H1 (cell line): ENCODE data around the gene SPATA13. TPM values are rescaled to one million over a fixed set of nuclear protein-coding genes. Genes with fewer than 3 reads are reported as not detected.

Experiments used
- CTCF ChIA-PET: fragments of 300-600 bp; sonication (Branson Sonifier 250); formaldehyde crosslinking; loops from one replicate; lab custom pipeline; 2021; ENCODE audit not compliant: partially characterized antibody; lab: Charles Lee
- POLR2A ChIA-PET: fragments of 300-600 bp; sonication (Branson Sonifier 250); formaldehyde crosslinking; loops from one replicate; lab custom pipeline; 2021; ENCODE audit warnings: inconsistent platforms; ENCODE audit not compliant: partially characterized antibody; lab: Charles Lee
- DNase-seq, 2 experiments: peaks; one replicate each; pipeline versions ENCODE4 v3.0.0 to v3.0.0-alpha.2; 2010 to 2022; ENCODE audit warnings: low spot score in 2 of 2, low read depth in 1 of 2, mixed read lengths in 1 of 2
- FAIRE-seq: peaks from 2 replicates; lab custom pipeline; 2011; peaks lifted over from hg19 to GRCh38; lab: Jason Lieb, UNC
- H2AFZ ChIP-seq: 2 replicates; pipeline ENCODE4 v1.8.1; 2012; ENCODE audit warnings: low read length, inconsistent platforms
- H2AK5ac ChIP-seq: 2 replicates; pipeline ENCODE4 v1.6.1; 2013; ENCODE audit warnings: low read depth, low read length
- H2BK120ac ChIP-seq: replicated peaks from 2 replicates; pipeline ENCODE3; 2013; ENCODE audit warnings: low read depth, low read length, inconsistent platforms
- H2BK12ac ChIP-seq: 2 replicates; pipeline ENCODE4 v1.6.1; 2013; ENCODE audit warnings: low read depth, low read length
- H2BK15ac ChIP-seq: 2 replicates; pipeline ENCODE4 v1.6.1; 2013; ENCODE audit warnings: low read length
- H2BK20ac ChIP-seq: 2 replicates; pipeline ENCODE4 v1.6.1; 2013; ENCODE audit warnings: low read length
- H2BK5ac ChIP-seq: 2 replicates; pipeline ENCODE4 v1.6.1; 2013; ENCODE audit warnings: low read depth, low read length
- H3K14ac ChIP-seq: 2 replicates; pipeline ENCODE4 v1.6.1; 2013; ENCODE audit warnings: inconsistent platforms; ENCODE audit not compliant: insufficient read length
- H3K18ac ChIP-seq: 2 replicates; pipeline ENCODE4 v1.6.1; 2013; ENCODE audit warnings: low read length; ENCODE audit errors: extremely low read depth
- H3K23ac ChIP-seq: 2 replicates; pipeline ENCODE4 v1.6.1; 2013; ENCODE audit warnings: inconsistent platforms; ENCODE audit not compliant: insufficient read length
- H3K23me2 ChIP-seq: 2 replicates; pipeline ENCODE4 v1.6.1; 2013; ENCODE audit warnings: low read depth, low read length
- H3K27ac ChIP-seq: 2 replicates; pipeline ENCODE4 v1.6.1; 2011; ENCODE audit warnings: low read depth, low read length, inconsistent platforms
- H3K27me3 ChIP-seq, 4 experiments: replicated peaks in 1 of 4; 1 replicate in 1 of 4; 2 replicates in 3 of 4; pipeline versions ENCODE4 v1.6.1 to v1.8.1; 2011 to 2013; ENCODE audit warnings: low read length in 3 of 4, mild to moderate bottlenecking in 3 of 4, inconsistent platforms in 2 of 4, mixed read lengths in 2 of 4, moderate library complexity in 1 of 4; ENCODE audit not compliant: control insufficient read depth in 3 of 4, insufficient read depth in 3 of 4; ENCODE audit errors: extremely low read depth in 1 of 4
- H3K36me3 ChIP-seq, 4 experiments: 2 replicates each; pipeline versions ENCODE4 v1.6.1 to v1.8.1; 2011 to 2013; ENCODE audit warnings: mild to moderate bottlenecking in 4 of 4, low read length in 3 of 4, moderate library complexity in 2 of 4, control low read depth in 1 of 4, inconsistent platforms in 1 of 4; ENCODE audit not compliant: insufficient read depth in 4 of 4, control insufficient read depth in 2 of 4
- H3K4ac ChIP-seq: replicated peaks from 2 replicates; pipeline ENCODE3; 2013; ENCODE audit warnings: low read length, low read depth, mixed read lengths, inconsistent platforms; ENCODE audit not compliant: insufficient read length
- H3K4me1 ChIP-seq, 4 experiments: replicated peaks in 1 of 4; 1 replicate in 1 of 4; 2 replicates in 3 of 4; pipeline versions ENCODE4 v1.6.1 to v1.8.1; 2011 to 2013; ENCODE audit warnings: low read length in 3 of 4, inconsistent platforms in 2 of 4, mixed read lengths in 1 of 4; ENCODE audit not compliant: insufficient read depth in 4 of 4, control insufficient read depth in 3 of 4
- H3K4me2 ChIP-seq, 2 experiments: 2 replicates each; pipeline versions ENCODE4 v1.6.1 to v1.8.1; 2011 to 2013; ENCODE audit warnings: low read depth in 2 of 2, low read length in 2 of 2, control low read depth in 1 of 2, inconsistent platforms in 1 of 2, mild to moderate bottlenecking in 1 of 2; ENCODE audit not compliant: insufficient read depth in 1 of 2
- H3K4me3 ChIP-seq, 4 experiments: fragments of 200-600, 300-600 bp in 1 of 4; sonication (generic), shearing (Covaris generic), sonication (Bioruptor Twin) in 1 of 4; 2 replicates each; pipeline versions ENCODE4 v1.5.1 to v1.8.1; 2011 to 2016; ENCODE audit warnings: low read length in 4 of 4, low read depth in 3 of 4, control low read depth in 2 of 4, inconsistent platforms in 2 of 4, mild to moderate bottlenecking in 2 of 4, mixed read lengths in 1 of 4, moderate library complexity in 1 of 4; ENCODE audit not compliant: insufficient read depth in 2 of 4; ENCODE audit errors: extremely low read depth in 1 of 4
- H3K56ac ChIP-seq: replicated peaks from 2 replicates; pipeline ENCODE3; 2013; ENCODE audit warnings: low read depth, mild to moderate bottlenecking, mixed read lengths, low read length, inconsistent platforms; ENCODE audit not compliant: insufficient read length
- H3K79me1 ChIP-seq: 2 replicates; pipeline ENCODE4 v1.6.1; 2013; ENCODE audit warnings: low read depth, low read length, control low read depth
- H3K79me2 ChIP-seq, 2 experiments: 2 replicates each; pipeline versions ENCODE4 v1.6.1 to v1.8.1; 2012 to 2013; ENCODE audit warnings: low read length in 2 of 2, mild to moderate bottlenecking in 2 of 2, inconsistent platforms in 1 of 2; ENCODE audit not compliant: insufficient read depth in 2 of 2, control insufficient read depth in 1 of 2
- H3K9ac ChIP-seq, 4 experiments: replicated peaks in 1 of 4; 1 replicate in 1 of 4; 2 replicates in 3 of 4; pipeline versions ENCODE4 v1.6.1 to v1.8.1; 2011 to 2013; ENCODE audit warnings: low read depth in 3 of 4, low read length in 3 of 4, control low read depth in 2 of 4, mild to moderate bottlenecking in 2 of 4, moderate library complexity in 2 of 4, inconsistent platforms in 1 of 4; ENCODE audit errors: extremely low read depth in 1 of 4
- H3K9me3 ChIP-seq, 2 experiments: 2 replicates each; pipeline versions ENCODE4 v1.6.1 to v1.8.1; 2012 to 2013; ENCODE audit warnings: mild to moderate bottlenecking in 2 of 2, moderate library complexity in 2 of 2, control low read depth in 1 of 2, inconsistent platforms in 1 of 2, low read depth in 1 of 2, low read length in 1 of 2, mixed read lengths in 1 of 2; ENCODE audit not compliant: insufficient read depth in 2 of 2
- H4K20me1 ChIP-seq, 2 experiments: replicated peaks in 1 of 2; 2 replicates each; pipeline versions ENCODE3 to v1.8.1; 2011 to 2013; ENCODE audit warnings: inconsistent platforms in 2 of 2, low read length in 2 of 2, mild to moderate bottlenecking in 1 of 2; ENCODE audit not compliant: insufficient read depth in 2 of 2, control insufficient read depth in 1 of 2
- H4K5ac ChIP-seq: 2 replicates; pipeline ENCODE4 v1.6.1; 2013; ENCODE audit warnings: low read length, low read depth, mixed read lengths, inconsistent platforms; ENCODE audit not compliant: insufficient read length
- H4K8ac ChIP-seq: 2 replicates; pipeline ENCODE4 v1.8.0; 2013; ENCODE audit warnings: mild to moderate bottlenecking, moderate library complexity, low read length, inconsistent platforms; ENCODE audit not compliant: insufficient read depth; ENCODE audit errors: extremely low read depth
- H4K91ac ChIP-seq: replicated peaks from 2 replicates; pipeline ENCODE3; 2013; ENCODE audit warnings: low read length, mixed read lengths, inconsistent platforms; ENCODE audit not compliant: insufficient read length
- GABPA ChIP-seq: IDR thresholded peaks from 2 replicates; pipeline ENCODE4 v1.6.1; 2011; ENCODE audit warnings: mild to moderate bottlenecking, low read length, moderate library complexity, borderline replicate concordance; ENCODE audit not compliant: insufficient read depth
- HDAC6 ChIP-seq: IDR thresholded peaks from one replicate; pipeline ENCODE4 v1.7.1; 2012; ENCODE audit warnings: low read depth, mild to moderate bottlenecking, inconsistent platforms, low read length, moderate library complexity
- KDM1A ChIP-seq: fragments of 200-600, 300-600 bp; sonication (generic); IDR thresholded peaks from 2 replicates; pipeline ENCODE4 v1.7.1; 2016; ENCODE audit warnings: mild to moderate bottlenecking, low read length, borderline replicate concordance
- POU5F1 ChIP-seq: IDR thresholded peaks from 2 replicates; pipeline ENCODE4 v1.6.1; 2011; ENCODE audit warnings: low read depth, mild to moderate bottlenecking, low read length, moderate library complexity
- RBBP5 ChIP-seq: IDR thresholded peaks from 2 replicates; pipeline ENCODE4 v1.7.1; 2012; ENCODE audit warnings: low read depth, mild to moderate bottlenecking, inconsistent platforms, low read length, moderate library complexity, borderline replicate concordance
- RNF2 ChIP-seq: fragments of 200-900, 300-1000 bp; sonication (generic); IDR thresholded peaks from 2 replicates; pipeline ENCODE4 v1.7.1; 2016; ENCODE audit warnings: borderline replicate concordance, low read depth, mild to moderate bottlenecking, antibody characterized with exemption, low read length; ENCODE audit not compliant: poor library complexity, severe bottlenecking; ENCODE audit errors: missing control alignments
- RXRA ChIP-seq: IDR thresholded peaks from 2 replicates; pipeline ENCODE4 v1.6.1; 2011; ENCODE audit warnings: low read depth, mild to moderate bottlenecking, low read length, moderate library complexity; ENCODE audit not compliant: insufficient read depth
- SUZ12 ChIP-seq: fragments of 200-600 bp; sonication (generic); IDR thresholded peaks from 2 replicates; pipeline ENCODE4 v1.6.1; 2012; ENCODE audit warnings: mild to moderate bottlenecking, inconsistent platforms, low read length, moderate library complexity, mixed read lengths
- USF2 ChIP-seq: IDR thresholded peaks from 2 replicates; pipeline ENCODE4 v1.6.1; 2011; ENCODE audit warnings: low read length, improper control_type of control experiment
- WGBS, 2 experiments: shearing (Covaris generic) in 1 of 2; methylation state at CpG; one replicate each; pipeline versions ENCODE4 v1.1.6 to v1.1.7; 2013 to 2015; ENCODE audit warnings: low lambda C conversion rate in 2 of 2, mixed read lengths in 2 of 2, inconsistent platforms in 1 of 2, low coverage in 1 of 2, missing lambda C conversion rate in 1 of 2; ENCODE audit not compliant: insufficient replicate concordance in 2 of 2, insufficient coverage in 1 of 2, insufficient read length in 1 of 2; ENCODE audit errors: extremely low coverage in 1 of 2, missing lambda C conversion rate in 1 of 2; 5-methylcytosine and 5-hydroxymethylcytosine counted together
- polyA plus RNA-seq, 7 experiments: library from polyadenylated mRNA; depleted of rRNA in 3 of 7; stranded (reverse) in 5 of 7; unstranded in 2 of 7; fragments of >200 nt in 5 of 7; fragments of 200-250 nt in 2 of 7; gene quantifications; 1 replicate in 5 of 7; 2 replicates in 1 of 7; 4 replicates in 1 of 7; pipeline versions ENCODE4 v1.2.1 to v1.2.3, GENCODE V29; 2011 to 2013; ENCODE audit warnings: missing spikeins in 2 of 7, mixed read lengths in 2 of 7
- total RNA-seq: library from RNA; stranded (reverse); fragmentation: NEBNext Ultra II Directional; extraction: Animal tissue kit (Norgen Biotek cat#: 25700); gene quantifications from 2 replicates; pipeline ENCODE4 v1.2.1, GENCODE V29; 2021

SPATA13 gene
- total and polyA plus RNA-seq, 2 of the 8 experiments (the other 6 are each of a cell fraction or from before 2014, with no cell fraction given): 12.6 to 30.9 TPM

GRCh38 chr13:24340608-24340955, 180.1 kb downstream of the SPATA13 start:
- ChIA-PET POLR2A (no interaction called here), CTCF (no interaction called here)
- H2BK5ac ChIP-seq: no peak overlapping the region
- H3K27ac ChIP-seq: no peak overlapping the region
- H3K4me2 ChIP-seq: no peak overlapping the region
- no peak overlapping the region for H4K5ac ChIP-seq
- TF ChIP-seq POU5F1 (no peak), RNF2 (no peak), RXRA (no peak), GABPA (no peak), USF2 (no peak), SUZ12 (no peak), RBBP5 (no peak), KDM1A (no peak), HDAC6 (no peak)
- no peak overlapping the region for H3K4me3 ChIP-seq
- no peak for FAIRE-seq
- H3K14ac ChIP-seq: no peak overlapping the region
- H3K79me1 ChIP-seq: no peaks in the 10 kb centered on the region
- H3K4me1 ChIP-seq: no peaks in the 10 kb centered on the region
- H2BK12ac ChIP-seq: no peak overlapping the region
- H3K18ac ChIP-seq: no peak overlapping the region
- no peak overlapping the region for H2AFZ ChIP-seq
- H3K23ac ChIP-seq: no peak overlapping the region
- H3K4ac ChIP-seq: no peak overlapping the region
- no peak overlapping the region for H4K91ac ChIP-seq
- no peaks in the 10 kb centered on the region for H3K36me3 ChIP-seq
- no peaks in the 10 kb centered on the region for H4K20me1 ChIP-seq
- H4K8ac ChIP-seq: no peak overlapping the region
- H2BK15ac ChIP-seq: no peak overlapping the region
- no peak overlapping the region for H3K9ac ChIP-seq
- no peak overlapping the region for H2BK120ac ChIP-seq
- no peak for DNase-seq
- no peaks in the 10 kb centered on the region for H3K23me2 ChIP-seq
- H2BK20ac ChIP-seq: no peak overlapping the region
- 95% methylated on average over 13 of the region's 26 CpGs; no CpG with 5 or more reads in 1 of the 2 experiments for WGBS, 2 experiments
- no peaks in the 10 kb centered on the region for H3K27me3 ChIP-seq
- H2AK5ac ChIP-seq: no peak overlapping the region
- no peak overlapping the region for H3K56ac ChIP-seq
- no peaks in the 10 kb centered on the region for H3K79me2 ChIP-seq
- peaks cover 4 to 9% of the 10 kb centered on the region in 2 experiments; a peak in 2 of 4 replicates for H3K9me3 ChIP-seq
